ENCODE measurements around the gene RYR3. TPM values are rescaled to one million over a fixed set of nuclear protein-coding genes. Genes with fewer than 3 reads are reported as not detected.

The RYR3 gene
- total and polyA plus RNA-seq, 2 of the 13 experiments (the other 11 are each of a cell fraction or from before 2014, with no cell fraction given): not detected

DNA sequence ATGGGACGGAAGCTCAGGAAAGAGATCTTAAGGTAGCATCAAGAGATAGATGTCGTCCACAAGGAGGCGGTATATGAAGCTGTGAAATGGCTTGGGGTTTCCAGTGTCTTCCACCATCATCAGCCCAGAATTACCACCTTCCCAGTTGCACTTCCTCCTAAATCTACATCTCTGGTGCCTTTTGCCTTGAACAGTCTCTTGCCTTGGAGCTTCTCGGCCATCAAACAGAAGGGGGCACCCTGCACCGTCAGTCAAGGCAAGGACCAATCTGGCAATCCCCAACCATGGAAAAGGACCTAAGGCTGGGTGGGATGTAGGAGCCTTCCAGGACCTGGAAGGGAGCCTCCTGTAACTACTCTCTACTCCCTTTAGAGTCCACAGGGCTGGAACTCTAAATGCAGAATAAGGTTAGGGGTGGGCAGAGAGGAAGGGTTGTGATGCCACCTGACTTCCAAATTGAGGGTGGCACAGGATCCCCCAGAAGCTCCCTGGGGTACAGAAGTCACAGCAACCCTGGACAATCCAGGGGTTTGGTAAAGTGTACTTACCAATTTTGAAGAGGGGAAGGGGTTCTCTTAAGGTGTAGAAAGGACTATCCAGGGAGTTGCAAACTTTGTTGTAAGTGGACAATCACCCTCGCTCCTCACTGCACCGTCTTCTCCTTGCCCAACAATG, 1.0 kb upstream of the RYR3 start:
- H3K4me1 ChIP-seq (ENCODE audit: insufficient read depth, low read length): no peaks in the 10 kb centered on the region
- H3K27ac ChIP-seq (ENCODE audit: extremely low read length, insufficient read depth, low read length): no peak overlapping the region
- DNase-seq (ENCODE audit: low spot score) (no peak), ATAC-seq (no peak), FAIRE-seq (no peak)
- intact Hi-C loops (cut with micrococcal nuclease; ENCODE audit: unreplicated experiment) (no loop called here), in situ Hi-C loops (cut with HindIII; ENCODE audit: extremely low pct_ligation_motif_present, low pct_unique_long_range_greater_than_20kb) (no loop called here)
- H3K27me3 ChIP-seq (ENCODE audit: control insufficient read depth in 1 of 2, insufficient read depth in 2 of 2, low read length in 2 of 2): peaks cover 0 to 13% of the 10 kb centered on the region in 2 experiments; a peak in 1 of 5 replicates
- H3K9ac ChIP-seq (ENCODE audit: insufficient read depth, low read depth, low read length): no peak overlapping the region
- 5% methylated on average over 7 of the region's 7 CpGs for WGBS (ENCODE audit: low lambda C conversion rate)
- no peaks in the 10 kb centered on the region for H4K20me1 ChIP-seq (ENCODE audit: insufficient read depth, low read length)
- no peaks in the 10 kb centered on the region for H3K9me3 ChIP-seq (ENCODE audit: low read length)
- ChIA-PET POLR2A (no interaction called here), CTCF (ENCODE audit: low intra/inter-chr PET ratio, low total read pairs) (no interaction called here)
- H3K4me3 ChIP-seq (replicated peaks in 1 of 3; ENCODE audit: insufficient read depth in 1 of 3, low read depth in 2 of 3, low read length in 3 of 3): no peak overlapping the region
- no peak overlapping the region for H2AFZ ChIP-seq (ENCODE audit: low read length)
- no TSS peak for BruUV-seq (replicated peaks)
- no peak overlapping the region for H3K4me2 ChIP-seq (ENCODE audit: low read depth, low read length)
- peak; percentile 47 for TF ChIP-seq STAG1 (CRISPR knock-in tag; IDR thresholded peaks at IDR 0.05)
- TF ChIP-seq, protein P1, sequence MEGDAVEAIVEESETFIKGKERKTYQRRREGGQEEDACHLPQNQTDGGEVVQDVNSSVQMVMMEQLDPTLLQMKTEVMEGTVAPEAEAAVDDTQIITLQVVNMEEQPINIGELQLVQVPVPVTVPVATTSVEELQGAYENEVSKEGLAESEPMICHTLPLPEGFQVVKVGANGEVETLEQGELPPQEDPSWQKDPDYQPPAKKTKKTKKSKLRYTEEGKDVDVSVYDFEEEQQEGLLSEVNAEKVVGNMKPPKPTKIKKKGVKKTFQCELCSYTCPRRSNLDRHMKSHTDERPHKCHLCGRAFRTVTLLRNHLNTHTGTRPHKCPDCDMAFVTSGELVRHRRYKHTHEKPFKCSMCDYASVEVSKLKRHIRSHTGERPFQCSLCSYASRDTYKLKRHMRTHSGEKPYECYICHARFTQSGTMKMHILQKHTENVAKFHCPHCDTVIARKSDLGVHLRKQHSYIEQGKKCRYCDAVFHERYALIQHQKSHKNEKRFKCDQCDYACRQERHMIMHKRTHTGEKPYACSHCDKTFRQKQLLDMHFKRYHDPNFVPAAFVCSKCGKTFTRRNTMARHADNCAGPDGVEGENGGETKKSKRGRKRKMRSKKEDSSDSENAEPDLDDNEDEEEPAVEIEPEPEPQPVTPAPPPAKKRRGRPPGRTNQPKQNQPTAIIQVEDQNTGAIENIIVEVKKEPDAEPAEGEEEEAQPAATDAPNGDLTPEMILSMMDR (CRISPR knock-in tag; IDR thresholded peaks at IDR 0.05): peak; percentile 18; the same call in 1 of the 2 replicates
- TF ChIP-seq ZNF30 (CRISPR knock-in tag; IDR thresholded peaks at IDR 0.05): no peak
- H3K36me3 ChIP-seq (replicated peaks in 1 of 2; ENCODE audit: control insufficient read depth in 1 of 2, insufficient read depth in 2 of 2, low read length in 2 of 2): no peaks in the 10 kb centered on the region
- H3K79me2 ChIP-seq (ENCODE audit: insufficient read depth, low read length): no peaks in the 10 kb centered on the region

DNA sequence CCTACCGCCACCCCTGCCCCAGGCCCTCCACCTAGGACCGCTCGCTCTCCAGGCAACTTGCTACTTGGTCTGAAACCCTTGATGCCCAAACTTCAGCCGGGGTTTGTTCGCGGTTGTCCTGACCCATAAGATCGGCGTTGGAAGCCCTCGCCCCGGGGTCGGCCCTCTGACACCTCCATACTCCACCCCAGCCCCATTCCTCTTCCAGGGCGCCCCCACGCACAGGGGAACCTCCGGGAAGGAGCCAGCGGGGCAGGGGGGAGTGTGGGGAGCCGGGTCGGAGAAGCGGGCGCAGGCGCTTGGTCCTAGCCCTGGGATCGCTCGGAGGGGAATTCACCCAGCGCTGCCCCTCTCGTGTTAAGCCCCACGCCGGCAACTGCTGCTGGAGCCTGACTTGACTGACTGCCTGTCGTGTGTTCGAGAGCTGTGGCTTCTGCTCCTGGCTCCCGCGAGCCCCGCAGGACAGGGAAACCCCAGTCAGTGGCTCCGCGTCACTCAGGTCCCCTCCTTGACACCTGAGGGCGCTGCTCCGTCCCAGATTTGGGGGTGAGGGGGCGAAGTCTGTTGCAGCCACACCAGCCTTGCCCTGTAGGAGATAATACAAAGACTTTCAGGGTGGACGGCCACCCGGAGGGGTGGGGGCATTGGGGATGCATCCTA, 675 bp downstream of the RYR3 start:
- no peak for FAIRE-seq
- H3K9ac ChIP-seq (ENCODE audit: insufficient read depth, low read depth, low read length): no peak overlapping the region
- CTCF ChIA-PET (ENCODE audit: low intra/inter-chr PET ratio, low total read pairs): no interaction called here

More for the DNA sequence above, 675 bp downstream of the RYR3 start:
- H3K9me3 ChIP-seq (ENCODE audit: low read length): no peaks in the 10 kb centered on the region
- in situ Hi-C loops (cut with HindIII; ENCODE audit: extremely low pct_ligation_motif_present, low pct_unique_long_range_greater_than_20kb): no loop called here
- WGBS (ENCODE audit: low lambda C conversion rate): 13% methylated on average over 6 of the region's 38 CpGs
- POLR2A ChIA-PET: no interaction called here
- no peak for ATAC-seq
- no peaks in the 10 kb centered on the region for H3K4me1 ChIP-seq (ENCODE audit: insufficient read depth, low read length)
- H3K27me3 ChIP-seq (ENCODE audit: control insufficient read depth in 1 of 2, insufficient read depth in 2 of 2, low read length in 2 of 2): peaks cover 0 to 18% of the 10 kb centered on the region in 2 experiments; a peak in 1 of 5 replicates
- no peaks in the 10 kb centered on the region for H4K20me1 ChIP-seq (ENCODE audit: insufficient read depth, low read length)
- H3K79me2 ChIP-seq (ENCODE audit: insufficient read depth, low read length): no peaks in the 10 kb centered on the region
- TF ChIP-seq, protein P2, sequence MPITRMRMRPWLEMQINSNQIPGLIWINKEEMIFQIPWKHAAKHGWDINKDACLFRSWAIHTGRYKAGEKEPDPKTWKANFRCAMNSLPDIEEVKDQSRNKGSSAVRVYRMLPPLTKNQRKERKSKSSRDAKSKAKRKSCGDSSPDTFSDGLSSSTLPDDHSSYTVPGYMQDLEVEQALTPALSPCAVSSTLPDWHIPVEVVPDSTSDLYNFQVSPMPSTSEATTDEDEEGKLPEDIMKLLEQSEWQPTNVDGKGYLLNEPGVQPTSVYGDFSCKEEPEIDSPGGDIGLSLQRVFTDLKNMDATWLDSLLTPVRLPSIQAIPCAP (CRISPR knock-in tag; IDR thresholded peaks at IDR 0.05; ENCODE audit: low read depth): no peak
- TF ChIP-seq, protein P3, sequence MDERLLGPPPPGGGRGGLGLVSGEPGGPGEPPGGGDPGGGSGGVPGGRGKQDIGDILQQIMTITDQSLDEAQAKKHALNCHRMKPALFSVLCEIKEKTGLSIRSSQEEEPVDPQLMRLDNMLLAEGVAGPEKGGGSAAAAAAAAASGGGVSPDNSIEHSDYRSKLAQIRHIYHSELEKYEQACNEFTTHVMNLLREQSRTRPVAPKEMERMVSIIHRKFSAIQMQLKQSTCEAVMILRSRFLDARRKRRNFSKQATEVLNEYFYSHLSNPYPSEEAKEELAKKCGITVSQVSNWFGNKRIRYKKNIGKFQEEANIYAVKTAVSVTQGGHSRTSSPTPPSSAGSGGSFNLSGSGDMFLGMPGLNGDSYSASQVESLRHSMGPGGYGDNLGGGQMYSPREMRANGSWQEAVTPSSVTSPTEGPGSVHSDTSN (CRISPR knock-in tag; IDR thresholded peaks at IDR 0.05): no peak
- no peak for TF ChIP-seq TBX2 (CRISPR knock-in tag; IDR thresholded peaks at IDR 0.05; ENCODE audit: borderline replicate concordance)
- TF ChIP-seq, protein P4, sequence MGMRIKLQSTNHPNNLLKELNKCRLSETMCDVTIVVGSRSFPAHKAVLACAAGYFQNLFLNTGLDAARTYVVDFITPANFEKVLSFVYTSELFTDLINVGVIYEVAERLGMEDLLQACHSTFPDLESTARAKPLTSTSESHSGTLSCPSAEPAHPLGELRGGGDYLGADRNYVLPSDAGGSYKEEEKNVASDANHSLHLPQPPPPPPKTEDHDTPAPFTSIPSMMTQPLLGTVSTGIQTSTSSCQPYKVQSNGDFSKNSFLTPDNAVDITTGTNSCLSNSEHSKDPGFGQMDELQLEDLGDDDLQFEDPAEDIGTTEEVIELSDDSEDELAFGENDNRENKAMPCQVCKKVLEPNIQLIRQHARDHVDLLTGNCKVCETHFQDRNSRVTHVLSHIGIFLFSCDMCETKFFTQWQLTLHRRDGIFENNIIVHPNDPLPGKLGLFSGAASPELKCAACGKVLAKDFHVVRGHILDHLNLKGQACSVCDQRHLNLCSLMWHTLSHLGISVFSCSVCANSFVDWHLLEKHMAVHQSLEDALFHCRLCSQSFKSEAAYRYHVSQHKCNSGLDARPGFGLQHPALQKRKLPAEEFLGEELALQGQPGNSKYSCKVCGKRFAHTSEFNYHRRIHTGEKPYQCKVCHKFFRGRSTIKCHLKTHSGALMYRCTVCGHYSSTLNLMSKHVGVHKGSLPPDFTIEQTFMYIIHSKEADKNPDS (CRISPR knock-in tag; IDR thresholded peaks at IDR 0.05): no peak
- no peak for TF ChIP-seq ZNF879 (CRISPR knock-in tag; IDR thresholded peaks at IDR 0.05)
- no peak for TF ChIP-seq SP4 (CRISPR knock-in tag; IDR thresholded peaks at IDR 0.05)
- TF ChIP-seq KLF13 (CRISPR knock-in tag; IDR thresholded peaks at IDR 0.05): no peak
- H3K36me3 ChIP-seq (replicated peaks in 1 of 2; ENCODE audit: control insufficient read depth in 1 of 2, insufficient read depth in 2 of 2, low read length in 2 of 2): no peaks in the 10 kb centered on the region
- H3K27ac ChIP-seq (ENCODE audit: extremely low read length, insufficient read depth, low read length): no peak overlapping the region
- intact Hi-C loops (cut with micrococcal nuclease; ENCODE audit: unreplicated experiment): no loop called here
- no peak overlapping the region for H3K4me2 ChIP-seq (ENCODE audit: low read depth, low read length)
- H2AFZ ChIP-seq (ENCODE audit: low read length): no peak overlapping the region
- BruUV-seq (replicated peaks): no TSS peak
- no peak for DNase-seq (ENCODE audit: low spot score)
- no peak overlapping the region for H3K4me3 ChIP-seq (replicated peaks in 1 of 3; ENCODE audit: insufficient read depth in 1 of 3, low read depth in 2 of 3, low read length in 3 of 3)

Measured in HepG2 (cell line).